Stimulated activated CD8-positive, alpha-beta memory T cell treated with anti-CD3 and anti-CD28 coated beads, Interleukin-4, amount 100 ng/mL, for 4 hours (primary cell): ENCODE data around the gene TPRG1.

Experiments
- DNase-seq, 2 donors: peaks; one replicate each; pipeline ENCODE4 v3.0.0-alpha.2; 2020; ENCODE audit warnings: low read depth in 2 of 2, low spot score in 1 of 2

Gene TPRG1

DNA sequence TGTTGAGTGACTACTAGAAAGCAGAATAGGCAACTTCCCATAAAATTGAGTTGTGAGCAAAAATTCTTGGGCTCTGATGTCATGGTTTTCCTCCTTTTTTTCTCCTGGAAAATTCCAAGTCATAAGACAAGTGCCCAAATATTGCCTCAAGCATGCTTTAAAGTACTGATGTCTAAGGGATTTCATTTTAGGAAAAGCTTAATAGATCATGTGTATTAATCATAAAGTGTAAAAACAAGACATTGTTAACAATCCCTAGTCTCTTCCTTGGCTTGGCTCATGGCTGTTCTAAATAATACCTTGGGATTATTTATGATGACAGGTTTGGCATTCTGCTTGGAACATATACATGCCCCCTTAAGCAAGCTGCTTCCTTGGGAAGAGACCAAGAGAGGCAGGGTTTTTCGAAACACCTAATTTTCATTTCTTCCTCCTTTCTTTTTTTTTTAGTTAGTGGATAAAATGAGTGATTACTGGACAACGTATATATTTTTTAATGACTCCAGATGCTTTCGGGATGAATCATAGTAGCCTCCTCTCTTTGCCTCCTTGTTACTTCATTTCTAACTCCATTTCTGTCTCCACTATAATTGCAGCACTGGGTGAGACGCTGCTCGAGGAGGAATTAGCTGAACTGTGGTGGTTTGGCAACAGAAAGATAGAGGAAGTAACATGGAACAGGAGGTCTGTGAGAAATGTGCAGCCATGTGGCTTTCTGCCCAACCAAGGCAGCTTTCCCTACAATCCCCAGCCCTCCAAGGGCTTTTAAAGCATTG, 104.9 kb downstream of the TPRG1 start:
- no peak for DNase-seq

DNA sequence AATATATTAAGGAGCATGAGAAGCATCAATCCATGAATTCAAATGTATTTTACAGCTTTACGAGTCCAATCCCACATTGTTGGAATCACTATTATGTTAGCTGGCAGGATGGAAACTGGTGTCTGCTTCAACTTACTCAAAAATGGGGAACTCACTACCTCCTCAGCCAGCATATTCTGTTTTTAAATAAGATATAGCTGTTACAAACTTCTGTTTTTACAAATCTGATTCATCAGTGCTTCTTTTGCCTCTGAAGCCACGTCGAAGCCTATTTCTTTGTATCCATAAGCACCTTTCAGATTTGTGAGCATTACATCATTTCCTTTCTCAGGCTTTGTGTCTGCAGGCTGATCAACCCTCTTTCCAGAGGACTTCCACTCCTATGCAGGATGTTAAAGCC, 105.9 kb downstream of the TPRG1 start:
- DNase-seq = no peak

DNA sequence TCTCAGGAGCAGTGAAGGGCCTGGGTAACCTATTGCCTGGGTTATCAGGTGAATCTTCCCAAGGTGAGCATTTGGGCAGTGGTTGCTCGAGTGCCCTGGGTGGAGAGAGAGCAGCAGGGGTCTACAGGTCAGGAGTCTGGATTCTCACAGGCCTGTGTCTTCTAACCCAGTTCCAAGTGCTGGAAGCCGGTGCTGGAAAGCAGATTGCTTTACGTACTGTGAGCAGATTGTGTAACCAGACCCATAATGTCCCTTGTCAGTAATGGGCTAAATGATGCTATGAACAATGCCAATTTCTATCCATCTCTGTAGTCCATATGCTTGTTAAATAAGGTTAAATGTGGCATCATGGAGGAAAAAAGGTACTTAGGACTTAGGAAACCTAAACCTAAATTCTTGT, 106.5 kb downstream of the TPRG1 start:
- no peak for DNase-seq

DNA sequence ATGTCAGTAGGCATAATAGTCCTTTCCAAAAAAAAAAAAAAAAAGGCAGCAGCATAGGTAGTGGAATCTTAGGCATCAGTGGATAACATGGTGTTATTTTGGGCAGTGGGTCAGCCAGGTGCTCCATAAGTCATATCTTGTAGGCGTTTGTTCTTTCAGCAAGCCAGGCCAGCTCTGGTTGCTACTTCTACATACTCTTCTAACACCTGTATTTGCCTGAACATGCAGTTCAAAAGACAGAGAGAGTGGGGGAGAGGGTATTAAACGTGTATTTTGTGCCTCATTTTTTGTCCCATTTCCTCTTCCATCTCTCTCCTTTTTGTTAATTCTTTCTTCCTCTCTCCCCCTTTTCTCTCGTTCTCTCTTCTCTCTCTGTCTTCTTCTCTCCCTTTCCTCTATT, 110.4 kb downstream of the TPRG1 start:
- DNase-seq = no peak

DNA sequence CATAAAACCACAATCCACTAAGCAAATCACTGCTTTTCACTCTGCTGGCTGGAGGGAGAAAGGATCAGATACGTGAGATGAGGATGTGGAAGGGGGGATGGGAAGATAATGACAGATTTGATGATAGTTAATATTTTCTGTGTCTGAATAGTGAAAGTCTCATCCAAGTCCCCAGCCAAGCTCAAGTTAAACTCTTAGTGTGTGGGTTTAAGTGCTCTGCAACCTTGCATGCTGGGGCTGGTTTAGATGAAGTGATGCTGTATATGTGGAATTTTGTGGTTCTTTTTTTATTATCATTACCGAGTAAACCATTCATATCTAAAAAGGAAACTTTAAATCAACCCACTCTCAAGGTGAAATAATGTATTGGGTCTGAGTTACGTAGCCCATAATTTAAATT, 111.0 kb downstream of the TPRG1 start:
- DNase-seq = no peak

DNA sequence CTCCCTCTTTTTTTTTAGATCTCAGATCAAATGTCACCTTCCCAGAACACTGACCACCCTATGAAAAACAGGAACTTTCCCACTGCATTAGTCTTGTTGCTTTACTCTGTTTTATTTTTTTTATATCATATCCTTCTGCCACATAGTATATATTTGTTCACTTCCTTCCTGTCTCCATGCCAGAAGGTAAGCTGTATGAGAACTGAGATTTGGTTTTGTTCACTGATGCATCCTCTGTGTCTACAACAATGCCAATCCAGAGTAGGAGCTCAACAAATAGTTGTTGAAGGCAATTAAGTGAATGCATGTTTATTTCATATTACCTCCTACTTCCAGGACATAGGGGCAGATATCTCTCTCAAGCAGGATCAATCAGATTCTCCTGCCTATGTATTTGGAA, 114.4 kb downstream of the TPRG1 start:
- DNase-seq = no peak

DNA sequence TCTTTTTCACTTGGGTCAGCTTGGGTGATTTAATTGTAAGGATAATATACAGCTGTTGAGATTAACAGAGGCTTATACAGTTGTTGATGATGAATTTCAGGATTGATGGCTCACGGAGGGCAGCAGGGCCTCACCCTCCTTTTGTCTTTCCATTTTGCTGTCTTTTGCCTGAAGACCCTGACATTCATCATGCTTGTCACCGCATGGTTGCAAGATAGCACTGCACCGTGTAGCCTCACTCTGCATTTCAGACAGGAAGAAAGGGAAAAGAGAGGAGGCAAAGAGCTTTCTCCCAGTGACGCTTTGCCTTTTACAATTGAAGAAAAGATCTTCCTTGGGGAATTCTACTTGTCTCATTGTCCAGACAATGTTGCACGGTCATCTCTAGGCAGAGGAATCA, 115.1 kb downstream of the TPRG1 start:
- no peak for DNase-seq

DNA sequence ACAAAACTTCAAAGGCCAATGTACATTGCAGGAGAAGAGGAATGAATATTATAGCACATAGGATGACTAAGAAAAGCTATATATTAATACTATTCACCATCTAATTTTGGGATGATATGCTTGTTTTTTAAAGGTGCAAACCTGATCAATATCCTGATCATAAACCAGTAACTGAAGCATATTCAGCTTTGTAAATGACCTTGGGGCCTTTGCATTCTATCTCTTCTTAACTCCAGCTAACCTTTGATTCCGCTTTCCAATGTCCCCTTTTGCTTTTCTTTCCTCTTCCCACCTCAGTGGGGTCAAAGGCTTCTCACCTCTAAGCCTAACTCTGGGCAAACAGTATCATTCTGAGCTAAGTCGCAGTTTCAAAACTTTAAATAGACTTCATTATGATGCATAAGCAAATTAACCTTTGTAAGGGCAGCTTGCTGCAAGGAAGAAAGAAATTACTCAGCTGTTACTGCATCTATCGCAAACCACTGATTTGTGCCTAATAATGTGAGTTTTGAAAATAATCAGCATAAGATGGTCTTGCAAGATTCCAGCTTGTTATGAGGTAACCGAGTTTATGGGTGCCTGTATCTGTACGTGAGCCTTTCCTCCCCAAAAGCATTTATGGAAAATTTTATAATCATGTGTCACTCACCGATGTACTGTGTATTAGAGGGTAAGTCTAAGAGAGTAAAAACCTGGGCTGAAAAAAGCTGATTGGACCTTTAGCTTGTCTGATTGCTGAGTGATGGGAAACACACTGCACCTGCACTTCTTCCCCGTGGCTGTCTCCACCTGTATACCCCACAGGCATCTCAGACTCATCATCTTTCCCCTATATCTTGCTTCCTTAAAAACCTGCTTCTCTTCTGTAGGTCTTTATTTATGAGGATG, 116.8 kb downstream of the TPRG1 start:
- no peak for DNase-seq

DNA sequence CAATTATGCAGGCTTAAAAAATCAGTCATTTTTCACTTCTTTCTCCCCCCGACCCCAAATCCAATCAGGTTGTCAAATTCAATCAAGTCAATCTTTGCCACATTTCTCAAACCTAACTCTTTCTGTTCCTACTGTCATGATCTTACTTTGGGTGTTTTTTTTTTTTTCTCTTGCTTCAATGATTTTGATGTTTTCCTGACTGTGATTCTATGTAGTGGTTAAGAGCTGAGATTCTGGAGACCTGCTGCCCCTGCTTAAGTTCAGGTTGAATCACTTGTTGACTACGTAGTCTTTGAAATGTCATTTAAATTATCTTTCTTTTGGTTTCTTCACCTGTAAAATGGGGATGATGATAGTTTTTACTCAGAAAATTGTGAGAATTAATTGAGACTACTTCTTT, 117.5 kb downstream of the TPRG1 start:
- DNase-seq = no peak

DNA sequence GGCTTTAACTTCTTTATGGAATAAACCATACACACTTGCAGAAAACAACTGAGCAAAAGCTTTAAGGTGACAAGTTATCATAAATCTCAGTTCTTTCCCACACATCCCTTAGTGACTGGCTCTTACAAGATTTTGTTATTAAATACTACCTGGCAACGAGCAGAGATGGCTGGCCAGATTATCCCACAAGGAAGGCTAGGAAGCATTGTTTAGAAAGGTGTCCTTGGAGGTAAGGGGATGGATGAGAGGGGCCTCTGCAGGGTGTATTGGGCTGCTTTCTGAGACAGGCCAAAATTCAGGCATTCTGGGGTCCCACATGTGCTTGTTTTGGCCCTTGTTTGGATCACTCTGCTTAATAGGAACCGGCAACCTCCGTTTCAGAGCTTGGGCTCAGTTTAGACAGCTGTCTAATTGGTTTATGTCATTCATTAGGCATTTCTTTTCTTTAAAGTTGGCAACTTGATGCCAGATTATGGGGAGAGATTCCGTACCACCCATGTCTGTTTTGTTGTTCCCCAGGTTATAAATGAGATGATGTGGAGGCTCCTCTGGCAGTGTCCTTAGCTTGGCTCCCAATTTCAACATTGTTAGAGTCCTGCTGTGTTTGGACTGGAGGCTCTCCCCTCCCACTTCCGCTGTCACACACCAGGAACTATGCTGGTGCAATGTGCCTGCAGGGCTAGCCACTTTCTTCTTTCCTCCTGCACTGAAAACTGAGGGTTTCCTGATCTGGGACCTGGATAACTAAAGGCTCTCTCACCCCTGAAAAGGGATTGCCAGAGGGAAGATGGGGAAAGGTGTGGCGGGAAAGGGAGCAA, 121.1 kb downstream of the TPRG1 start:
- DNase-seq = no peak

DNA sequence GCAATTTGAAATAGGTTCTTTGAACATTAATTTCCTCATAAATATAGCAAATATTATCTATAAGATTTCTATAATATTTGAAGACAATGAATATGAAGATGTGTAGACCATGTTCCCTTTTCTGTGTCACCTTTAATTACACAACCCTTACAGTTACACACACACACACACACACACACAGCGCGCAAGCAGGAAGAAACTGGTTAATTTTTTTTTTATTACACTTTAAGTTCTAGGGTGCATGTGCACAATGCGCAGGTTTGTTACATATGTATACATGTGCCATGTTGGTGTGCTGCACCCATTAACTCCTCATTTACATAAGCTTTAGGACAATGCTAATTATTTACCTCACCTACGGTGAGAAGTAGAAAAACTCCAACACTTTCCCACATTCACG, 122.9 kb downstream of the TPRG1 start:
- DNase-seq = no peak

DNA sequence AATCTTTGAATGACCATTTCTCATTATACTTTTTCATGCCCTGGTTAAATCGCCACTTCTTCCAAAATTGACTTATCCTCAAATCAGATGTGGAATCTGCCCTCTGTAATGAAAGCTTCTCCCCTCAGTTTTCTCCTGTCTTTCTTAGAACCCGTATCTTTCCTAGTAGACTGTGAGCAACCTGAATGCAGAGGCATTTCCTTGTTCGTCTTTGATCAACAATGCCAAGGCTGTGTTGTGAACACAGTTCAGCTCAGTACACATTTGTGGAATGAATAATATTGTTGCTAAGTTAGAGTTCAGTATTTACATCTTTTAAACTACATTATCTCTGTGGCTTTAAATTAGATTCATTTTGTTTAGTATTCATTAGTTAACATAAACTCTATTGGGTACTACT, 123.3 kb downstream of the TPRG1 start:
- no peak for DNase-seq

DNA sequence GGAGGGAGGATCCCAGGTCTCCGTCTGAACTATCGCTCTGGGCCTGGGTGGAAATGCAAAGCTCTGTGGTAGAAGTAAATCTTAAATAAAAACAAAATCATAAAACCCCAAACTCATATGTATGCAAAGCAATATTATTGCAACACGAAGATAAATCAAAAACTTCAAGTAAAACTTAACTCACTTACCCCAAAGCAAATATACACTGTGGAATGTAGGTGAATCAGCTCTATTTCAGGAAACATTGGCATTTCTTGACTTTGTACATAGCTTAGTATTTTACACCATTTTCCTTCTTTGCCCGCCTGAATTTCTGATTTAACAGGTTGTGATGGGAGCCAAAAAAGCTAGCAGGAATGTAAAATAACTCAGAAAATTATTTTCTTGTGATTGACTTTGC, 126.2 kb downstream of the TPRG1 start:
- no peak for DNase-seq

DNA sequence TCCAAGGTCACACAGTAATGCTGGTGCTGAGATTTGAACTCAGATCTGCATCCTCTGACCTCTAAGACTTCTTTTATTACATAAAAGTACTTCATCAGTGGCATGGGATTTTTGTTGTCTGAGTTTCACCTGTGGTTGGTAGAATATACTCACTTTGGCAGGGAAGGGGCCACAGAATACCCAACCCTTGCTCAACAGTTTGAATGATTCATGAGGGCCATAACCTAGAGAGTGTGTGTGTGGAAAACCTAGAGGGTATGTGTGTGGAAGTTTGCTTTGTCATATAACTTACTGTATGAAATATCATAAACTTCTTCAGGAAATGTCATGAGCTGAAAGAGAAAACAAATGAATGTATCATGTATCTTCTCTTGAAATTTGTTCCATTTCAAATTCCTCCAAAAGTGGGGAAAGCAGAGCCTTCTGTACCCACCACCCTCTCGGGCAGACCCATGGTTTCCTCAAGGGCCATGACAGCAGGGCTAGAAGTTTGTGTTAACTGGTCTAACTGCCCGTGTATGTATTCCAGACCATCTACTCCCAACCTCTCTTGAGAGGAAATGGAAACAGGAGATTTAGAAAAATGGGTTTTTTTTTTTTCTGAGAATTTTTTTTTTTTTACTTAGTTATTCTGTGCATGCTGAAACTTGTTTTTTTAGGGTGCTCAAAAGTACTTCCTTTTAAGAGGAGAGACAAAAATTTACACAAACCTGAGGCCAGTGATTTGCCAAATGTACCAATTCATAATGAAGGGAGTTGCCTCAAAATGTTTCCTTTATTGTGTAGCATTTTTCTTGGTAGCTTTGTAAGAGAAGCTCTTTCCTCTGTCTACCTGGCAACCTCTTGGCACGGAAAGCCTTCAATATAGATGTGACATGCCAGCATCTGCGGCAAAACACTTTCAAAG, 127.0 kb downstream of the TPRG1 start:
- DNase-seq = no peak

DNA sequence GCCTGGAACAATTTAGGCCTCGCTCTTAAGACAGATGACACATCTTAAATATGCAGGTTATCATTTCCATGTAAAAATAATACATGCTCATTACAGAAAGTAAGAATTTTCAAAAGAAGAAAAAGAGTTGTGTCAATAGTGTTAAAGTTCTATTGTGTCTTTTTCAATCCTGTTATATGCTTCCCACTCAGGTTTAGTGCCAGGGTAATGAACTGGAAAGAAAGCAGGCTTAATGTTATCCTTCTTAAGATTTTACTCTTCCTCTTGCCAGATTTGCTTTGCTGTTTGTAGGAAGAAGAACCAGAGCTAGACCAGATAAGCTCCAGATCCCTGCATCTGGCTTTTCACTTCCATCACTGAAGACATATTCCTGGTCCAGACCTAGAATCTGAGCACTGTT, 128.6 kb downstream of the TPRG1 start:
- DNase-seq = no peak

DNA sequence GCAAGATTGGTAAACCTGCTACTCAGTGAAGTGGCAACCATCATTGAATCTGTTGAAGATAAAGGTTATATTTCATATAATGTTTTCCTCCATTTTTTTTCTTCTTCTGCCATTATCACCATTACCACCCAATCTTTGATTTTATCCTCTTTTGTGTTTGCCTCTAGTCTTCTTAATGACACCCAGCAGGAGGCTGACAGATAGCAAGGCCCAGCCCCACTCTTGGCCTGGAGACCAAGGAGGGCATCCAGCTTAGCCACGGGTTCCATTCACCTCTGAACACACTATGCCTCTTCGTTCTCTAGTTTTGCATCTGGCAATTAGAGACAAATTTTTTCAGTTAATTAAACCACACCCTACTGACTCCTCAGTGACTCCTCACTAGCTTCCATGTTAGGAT, 129.7 kb downstream of the TPRG1 start:
- DNase-seq = no peak

DNA sequence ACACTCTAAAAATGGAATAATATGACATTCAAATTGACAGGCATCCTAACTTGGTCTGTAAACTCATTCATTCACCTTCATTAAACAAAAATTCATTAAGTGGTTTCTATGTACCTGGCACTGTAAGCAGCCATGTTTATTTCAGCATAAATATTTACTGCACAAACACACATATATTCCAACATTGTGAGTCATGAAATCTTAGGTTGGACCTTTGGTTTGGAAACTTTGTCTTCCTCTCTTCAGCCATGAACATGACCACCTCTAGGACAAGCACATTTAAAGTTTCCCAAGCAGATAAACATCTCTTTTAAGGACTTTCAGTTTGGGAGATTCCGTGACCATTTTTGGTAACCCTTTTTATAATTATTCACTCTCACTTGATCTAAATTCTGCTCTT, 131.8 kb downstream of the TPRG1 start:
- DNase-seq = no peak

DNA sequence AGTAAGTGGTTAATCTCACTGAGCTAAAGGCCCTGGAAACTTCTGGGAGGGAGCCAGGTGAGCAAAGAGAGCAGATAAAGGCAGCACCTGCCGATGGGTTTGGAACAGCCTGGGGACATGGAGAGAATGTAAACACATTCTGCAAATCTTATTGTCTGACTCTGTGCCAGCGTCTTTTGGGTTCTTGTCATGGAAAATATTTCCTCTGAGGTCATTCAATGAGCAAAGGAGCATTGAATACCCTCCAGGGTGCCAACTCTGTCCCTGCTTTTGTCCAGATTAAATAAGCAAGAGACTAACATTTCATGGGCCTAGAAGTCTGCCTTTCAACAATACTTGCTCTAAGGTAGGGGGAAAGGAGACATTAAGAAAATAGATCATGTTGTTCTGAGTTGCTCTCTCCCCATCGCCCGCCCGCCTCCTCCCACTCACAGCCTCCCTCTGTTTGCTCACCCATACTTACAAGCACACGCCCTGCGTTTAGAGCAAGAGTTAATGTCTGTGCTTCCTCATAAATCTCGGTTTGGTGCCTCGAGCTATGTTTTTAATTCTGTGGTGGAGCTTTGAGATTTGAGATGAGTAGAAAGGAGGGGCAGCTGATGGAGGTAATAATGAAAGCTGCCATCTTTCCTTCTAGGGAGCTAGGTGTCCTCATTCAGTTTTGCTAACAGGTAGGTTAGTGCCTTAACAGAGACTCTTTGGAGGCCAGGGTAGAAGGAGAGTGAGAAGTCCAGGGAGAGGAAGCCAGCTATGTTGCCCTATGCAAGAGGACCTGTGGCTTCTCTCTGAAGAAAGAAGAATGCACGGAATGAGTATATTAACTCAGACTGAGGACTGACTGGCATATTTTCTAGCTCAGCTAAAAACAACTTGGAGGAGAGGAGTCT, 132.9 kb downstream of the TPRG1 start:
- no peak for DNase-seq

DNA sequence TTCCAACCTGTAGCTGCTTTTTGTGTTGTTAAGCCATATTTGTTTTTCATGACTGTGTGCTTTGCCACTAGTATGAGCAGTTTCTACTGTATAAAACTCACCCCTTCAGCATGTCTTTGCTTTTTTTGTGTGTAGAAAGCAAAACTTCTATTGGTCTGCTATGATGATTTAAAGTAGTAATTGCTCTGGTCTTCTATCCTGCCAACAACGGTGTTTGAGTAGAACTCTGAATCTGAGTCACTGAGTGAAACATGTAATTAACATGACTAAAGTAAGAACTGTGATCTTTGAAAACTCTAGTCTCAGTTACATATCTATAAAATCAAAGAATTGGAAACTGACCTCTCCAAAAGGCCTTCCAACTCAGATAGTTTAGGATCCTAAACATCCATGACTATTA, 133.6 kb downstream of the TPRG1 start:
- DNase-seq = no peak

DNA sequence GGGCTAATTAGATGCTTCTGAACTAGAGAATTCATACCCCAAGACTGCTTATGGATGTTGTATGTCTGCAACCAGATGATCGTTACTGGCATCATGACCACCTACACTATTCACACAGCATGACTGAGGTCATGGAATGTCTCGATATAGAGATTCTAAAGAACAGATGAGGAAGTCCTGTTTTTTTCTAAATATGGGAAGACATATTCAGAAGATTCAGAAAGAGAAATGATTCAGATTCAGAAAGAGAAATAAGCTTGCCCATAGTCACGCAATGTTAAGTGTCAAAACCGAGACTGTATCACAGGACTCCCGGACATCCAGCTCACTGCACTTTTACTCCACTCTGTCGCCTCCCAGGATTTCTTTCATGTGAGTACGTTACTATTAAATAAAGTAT, 136.2 kb downstream of the TPRG1 start:
- no peak for DNase-seq
